GOT3 (cell line): ENCODE data around the gene DOCK4.

Experiments
- DNase-seq: peaks from one replicate; lab custom pipeline; 2025; ENCODE audit warnings: mixed read lengths; lab: John Stamatoyannopoulos, UW

DOCK4 gene

GRCh38 chr7:112049555-112050249 is 156.5 kb downstream of the DOCK4 start:
- DNase-seq = no peak

DNA sequence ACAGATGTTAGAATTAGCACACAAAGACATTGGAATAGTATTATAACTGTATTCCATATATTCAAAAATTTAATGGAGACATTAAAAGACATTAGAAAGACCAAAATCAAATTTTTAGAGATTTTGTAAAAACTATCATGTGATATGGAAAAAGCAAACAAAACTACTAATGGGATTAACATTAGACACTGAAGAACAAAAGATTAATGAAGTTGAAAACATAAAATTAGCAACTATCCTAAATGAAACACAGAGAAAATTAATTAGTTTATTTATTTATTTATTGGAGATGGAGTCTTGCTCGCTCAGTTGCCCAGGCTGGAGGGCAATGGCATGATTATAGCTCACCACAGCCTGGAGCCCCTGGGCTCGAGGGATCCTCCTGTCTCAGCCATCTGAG is 158.8 kb downstream of the DOCK4 start:
- DNase-seq = no peak

DNA sequence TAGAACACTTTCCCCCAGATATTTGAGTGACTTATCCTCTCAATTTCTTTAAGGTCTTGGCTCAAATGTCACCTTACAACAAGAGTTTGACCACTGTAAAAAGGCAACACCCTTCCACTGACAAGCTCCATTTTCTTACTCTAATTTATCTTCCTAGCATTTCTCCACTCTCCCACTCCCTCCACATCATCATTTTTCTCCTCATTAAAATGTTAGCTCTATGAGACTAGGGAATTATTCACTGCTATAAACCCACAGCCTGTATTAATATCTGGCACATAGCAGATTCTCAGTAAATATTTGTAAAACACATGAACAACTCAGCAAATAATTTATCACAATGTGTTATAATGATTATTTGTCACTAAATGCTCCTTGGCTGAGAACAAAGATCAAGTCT is 161.0 kb downstream of the DOCK4 start:
- DNase-seq = no peak

GRCh38 chr7:112042631-112043030 is 163.6 kb downstream of the DOCK4 start:
- no peak for DNase-seq

- no peak for DNase-seq
These were observed 167.8 kb downstream of the DOCK4 start for GRCh38 chr7:112038353-112038752.

DNA sequence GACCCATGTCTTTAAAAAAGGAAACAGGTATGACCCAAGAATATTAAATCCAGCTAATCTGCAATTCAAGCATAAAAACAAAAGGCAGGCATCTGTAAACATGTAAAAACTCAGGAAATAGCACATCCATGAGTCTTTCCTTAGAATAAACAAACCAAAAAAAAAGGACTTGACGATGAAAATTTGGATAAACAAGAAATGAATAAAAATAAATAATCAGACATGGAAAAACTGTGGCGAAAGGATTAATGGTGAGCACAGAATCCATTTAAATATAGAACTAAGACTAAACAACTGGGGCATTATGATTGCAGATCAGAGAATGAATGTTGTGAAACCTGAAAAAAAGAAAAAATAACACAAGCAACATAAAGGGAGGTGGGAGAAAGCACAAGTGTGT is 170.1 kb downstream of the DOCK4 start:
- DNase-seq = no peak

DNA sequence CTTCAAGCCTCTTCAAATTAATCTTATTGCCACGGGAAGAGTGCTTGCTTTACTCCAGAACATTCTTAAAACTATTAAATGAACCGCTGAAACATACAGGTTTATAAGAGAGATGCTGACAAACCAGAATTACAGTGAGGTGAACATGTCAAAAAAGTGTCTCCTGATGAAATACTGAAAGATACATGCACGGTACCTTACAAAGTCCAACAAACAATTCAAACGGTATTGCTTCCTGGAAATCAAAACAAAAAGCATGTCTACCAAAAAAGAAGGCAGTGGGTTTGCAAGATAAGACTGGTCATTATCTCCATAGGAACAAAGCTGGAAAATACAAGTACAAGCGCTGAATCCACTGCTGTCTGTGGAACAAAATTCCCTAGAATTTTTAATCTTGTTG is 174.5 kb downstream of the DOCK4 start:
- no peak for DNase-seq

DNA sequence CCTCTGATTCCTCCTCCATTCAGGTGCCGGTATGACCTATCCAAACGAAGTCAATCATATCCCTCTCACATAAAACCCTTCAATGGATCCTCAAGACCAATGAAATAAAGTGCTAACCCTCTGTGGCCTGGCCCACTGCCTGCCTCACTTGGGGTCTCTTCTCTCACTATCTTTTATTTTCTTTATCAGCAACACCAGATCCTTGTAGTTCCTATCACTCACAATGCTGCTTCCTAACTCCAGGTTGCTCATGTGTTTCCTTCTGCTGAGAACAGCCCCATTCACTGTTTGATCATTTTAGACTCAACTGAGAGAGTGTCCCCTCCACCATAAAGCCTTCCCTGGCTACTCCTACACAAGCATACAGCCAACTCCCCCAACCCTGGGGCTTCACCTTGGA is 180.6 kb downstream of the DOCK4 start:
- no peak for DNase-seq

- DNase-seq = no peak
These were observed 182.4 kb downstream of the DOCK4 start for GRCh38 chr7:112023786-112024185.

DNA sequence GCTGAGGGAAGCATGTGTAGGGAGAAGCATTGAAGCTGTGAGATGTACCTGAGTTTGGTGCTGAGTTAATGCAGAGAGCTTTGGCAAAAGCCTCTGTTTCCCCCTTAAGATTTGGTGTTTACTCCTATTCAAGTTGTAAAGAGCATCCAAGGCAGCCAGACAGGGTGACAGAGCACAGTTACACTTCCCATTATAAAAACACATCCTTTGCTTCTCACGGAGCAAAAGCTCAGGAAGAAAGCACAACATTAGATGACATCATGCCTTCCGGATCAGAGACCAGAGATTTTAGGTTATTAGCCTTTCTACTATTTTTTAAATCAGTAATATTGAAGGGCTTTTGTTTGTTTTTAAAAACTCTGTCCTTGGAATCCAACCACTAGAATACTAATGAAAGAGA is 182.9 kb downstream of the DOCK4 start:
- no peak for DNase-seq

DNA sequence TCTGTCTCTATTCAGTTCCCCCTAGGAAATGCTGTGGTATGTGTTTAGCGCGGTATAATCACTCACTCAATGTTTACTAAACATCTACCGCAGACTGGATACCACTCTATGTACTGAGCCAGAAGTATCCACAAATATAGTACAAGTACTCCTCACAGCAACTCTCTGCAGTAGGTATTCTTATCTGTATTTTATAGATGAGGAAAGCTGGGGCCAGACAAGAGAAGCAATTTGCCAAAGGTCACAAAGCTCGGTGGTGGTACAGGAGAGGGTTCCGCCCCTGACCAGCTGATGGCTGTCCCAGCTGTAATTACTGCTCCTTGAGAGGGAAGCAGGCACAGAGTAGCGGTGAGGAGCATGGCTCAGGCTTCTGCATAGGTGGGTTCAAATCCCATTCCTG is 184.1 kb downstream of the DOCK4 start:
- DNase-seq = no peak

- DNase-seq = no peak
These were observed 184.7 kb downstream of the DOCK4 start for GRCh38 chr7:112021379-112022044.

DNA sequence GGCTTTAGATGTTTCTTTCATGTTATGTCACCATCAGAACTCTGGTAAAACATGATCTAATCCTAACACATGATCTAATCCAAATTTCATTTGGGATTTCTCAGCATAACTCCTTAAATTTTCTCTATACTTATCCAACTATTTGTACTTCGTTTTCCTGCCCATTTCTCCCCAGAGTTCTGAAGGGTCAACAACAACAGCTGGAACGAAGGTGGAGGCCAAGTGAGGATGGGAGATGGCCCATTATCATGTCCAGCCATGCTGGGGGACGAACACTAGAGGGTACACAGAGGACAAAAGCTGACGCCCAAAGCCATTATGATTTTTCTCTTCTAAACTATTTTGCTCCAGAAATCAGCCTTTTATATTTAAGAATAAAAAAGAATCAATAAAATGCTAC is 185.4 kb downstream of the DOCK4 start:
- no peak for DNase-seq

- DNase-seq = no peak
These were observed 186.3 kb downstream of the DOCK4 start for GRCh38 chr7:112019932-112020331.

- DNase-seq = no peak
These were observed 187.7 kb downstream of the DOCK4 start for GRCh38 chr7:112018305-112019030.

GRCh38 chr7:112015146-112015545 is 191.1 kb downstream of the DOCK4 start:
- no peak for DNase-seq

DNA sequence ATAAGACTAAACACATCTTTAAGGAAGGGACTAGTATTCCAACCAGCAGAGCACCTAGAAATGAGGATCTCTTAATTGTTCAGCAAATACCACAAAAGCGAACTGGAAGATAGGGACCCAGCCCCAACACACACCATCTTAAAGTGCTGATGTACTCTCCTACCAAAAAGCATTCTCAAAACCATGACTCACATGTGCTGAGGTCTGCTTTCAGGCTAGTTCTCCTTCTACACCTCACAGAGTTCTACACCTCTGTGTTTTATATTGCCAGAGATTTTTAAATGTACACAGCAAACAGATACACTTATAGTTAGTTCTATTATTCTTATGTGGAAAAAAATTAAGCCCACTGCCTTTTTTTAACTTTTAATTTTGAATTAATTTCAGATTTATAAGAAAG is 191.9 kb downstream of the DOCK4 start:
- DNase-seq = no peak

- DNase-seq = no peak
These were observed 192.9 kb downstream of the DOCK4 start for GRCh38 chr7:112013274-112013673.

DNA sequence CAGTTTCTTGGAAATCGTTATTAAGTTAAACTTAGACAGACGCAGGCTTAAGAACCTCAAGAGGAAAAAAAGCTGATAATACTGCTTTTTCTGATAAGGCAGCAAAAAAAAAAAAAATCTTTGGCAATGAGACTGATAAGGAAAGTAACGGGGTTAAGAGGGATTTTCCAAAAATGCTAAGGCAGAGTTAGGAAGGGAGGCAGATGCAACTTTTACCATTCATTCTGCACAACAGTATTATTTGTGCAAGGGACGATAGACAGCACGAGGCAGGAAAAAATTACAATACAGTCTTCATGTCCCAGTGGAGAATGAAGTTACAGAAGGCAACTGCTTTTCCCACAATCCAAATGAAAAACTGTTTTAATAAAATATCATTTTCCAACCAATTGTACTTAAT is 194.0 kb downstream of the DOCK4 start:
- DNase-seq = no peak

GRCh38 chr7:112010994-112011393 is 195.2 kb downstream of the DOCK4 start:
- no peak for DNase-seq

DNA sequence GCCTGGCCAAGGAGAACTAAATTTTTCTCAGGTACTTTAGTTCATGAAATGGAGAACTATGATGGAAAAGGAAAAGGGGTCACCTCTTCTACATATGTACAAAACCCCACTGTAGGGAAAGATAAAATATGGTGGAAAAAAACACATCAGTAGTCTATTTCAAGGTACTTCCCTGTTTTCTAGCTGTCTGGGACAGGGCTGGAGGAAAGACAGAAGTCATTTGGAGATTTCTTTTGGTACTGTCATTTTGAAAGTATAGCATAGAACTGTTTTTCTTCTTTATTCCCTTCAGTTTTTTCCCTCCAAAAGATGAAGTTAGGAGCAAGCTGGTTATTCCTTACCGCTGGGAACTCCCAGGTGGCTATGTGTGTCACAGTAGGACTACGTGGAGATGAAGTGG is 196.1 kb downstream of the DOCK4 start:
- DNase-seq = no peak

DNA sequence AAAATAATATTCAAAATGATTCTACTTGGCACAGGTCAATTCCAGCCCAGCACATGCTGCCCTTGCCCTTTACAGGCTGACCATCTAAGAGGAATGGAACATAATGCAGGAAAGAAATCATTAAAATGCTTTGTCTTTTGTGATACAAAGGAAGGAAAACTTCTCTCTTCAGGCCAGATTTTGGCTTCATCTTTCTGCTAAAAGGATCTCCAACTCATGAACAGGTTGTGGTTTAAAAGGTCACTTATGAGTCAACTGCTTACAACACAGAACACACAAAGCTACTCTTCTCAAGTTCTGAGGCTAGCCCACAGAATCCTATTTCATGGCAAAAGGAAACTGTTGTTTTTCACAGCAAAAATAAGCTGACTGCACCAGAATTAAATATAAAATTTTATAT is 197.1 kb downstream of the DOCK4 start:
- DNase-seq = no peak

DNA sequence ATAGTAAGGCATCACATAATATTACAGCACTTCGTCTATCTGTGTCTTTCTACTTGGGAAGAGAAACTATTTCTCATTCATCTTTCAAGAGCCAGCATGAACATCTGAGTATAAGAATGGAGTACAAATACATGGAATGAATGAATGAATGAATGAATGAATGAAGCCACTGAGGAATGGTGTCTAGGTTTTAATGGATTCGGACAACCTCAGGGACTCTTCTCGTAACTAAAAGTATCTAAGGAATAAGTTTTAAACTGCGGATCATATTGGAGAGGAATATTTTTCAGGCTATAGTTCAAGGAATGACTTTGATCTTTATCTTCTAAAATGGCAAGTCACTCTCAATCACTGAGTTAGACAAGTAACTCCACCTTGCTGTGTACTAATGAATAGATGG is 199.0 kb downstream of the DOCK4 start:
- DNase-seq = no peak
